Activated CD4-positive, alpha-beta T cell treated with anti-CD3 and anti-CD28 coated beads, Interleukin-2, amount 50 U/mL, for 1 hour (primary cell): Measurements from ENCODE around the gene ABCC3.

ENCODE experiments used
- DNase-seq: peaks from one replicate; pipeline ENCODE4 v3.0.0-alpha.2; 2020

Gene ABCC3

GRCh38 chr17:50649042-50649908, 14.6 kb downstream of the ABCC3 start:
- no peak for DNase-seq

- DNase-seq: no peak
Measured at GRCh38 chr17:50651661-50652060, 17.0 kb downstream of the ABCC3 start.

DNA sequence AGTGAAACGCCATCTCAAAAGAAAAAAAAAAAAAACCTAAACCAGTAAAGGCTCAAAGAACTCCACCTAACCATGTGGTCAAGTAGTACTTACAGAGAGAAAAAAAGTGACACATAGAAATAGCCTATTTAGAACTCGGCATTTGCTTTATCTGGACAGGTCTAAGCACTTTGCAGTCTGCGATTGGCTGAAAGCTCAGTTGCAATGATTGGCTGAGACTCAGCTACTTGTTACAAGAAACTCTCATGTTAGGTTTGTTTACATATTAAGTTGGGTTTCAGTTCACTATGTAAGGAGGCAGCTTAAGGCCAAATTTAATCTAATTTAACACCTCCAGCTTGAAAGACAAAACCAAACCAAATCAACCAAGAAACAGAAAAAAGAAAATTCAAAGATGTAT, 19.1 kb downstream of the ABCC3 start:
- no peak for DNase-seq

GRCh38 chr17:50656509-50656908, 21.8 kb downstream of the ABCC3 start:
- no peak for DNase-seq

DNA sequence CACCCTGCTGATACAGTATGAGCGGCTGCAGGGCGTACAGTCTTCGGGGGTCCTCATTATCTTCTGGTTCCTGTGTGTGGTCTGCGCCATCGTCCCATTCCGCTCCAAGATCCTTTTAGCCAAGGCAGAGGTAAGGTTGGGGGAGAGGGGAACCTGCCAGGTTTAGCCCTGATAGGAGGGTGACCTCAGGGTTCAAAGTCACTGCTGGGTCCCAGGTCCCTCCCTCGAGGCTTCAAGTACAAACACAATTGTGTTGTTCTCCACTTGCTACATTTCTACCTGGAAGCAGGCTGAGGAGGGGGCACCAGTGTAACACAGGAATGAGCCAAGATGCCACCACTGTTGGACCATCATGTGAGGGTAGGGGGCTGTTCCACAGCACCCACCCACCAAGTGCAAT, 22.4 kb downstream of the ABCC3 start:
- DNase-seq: no peak

DNA sequence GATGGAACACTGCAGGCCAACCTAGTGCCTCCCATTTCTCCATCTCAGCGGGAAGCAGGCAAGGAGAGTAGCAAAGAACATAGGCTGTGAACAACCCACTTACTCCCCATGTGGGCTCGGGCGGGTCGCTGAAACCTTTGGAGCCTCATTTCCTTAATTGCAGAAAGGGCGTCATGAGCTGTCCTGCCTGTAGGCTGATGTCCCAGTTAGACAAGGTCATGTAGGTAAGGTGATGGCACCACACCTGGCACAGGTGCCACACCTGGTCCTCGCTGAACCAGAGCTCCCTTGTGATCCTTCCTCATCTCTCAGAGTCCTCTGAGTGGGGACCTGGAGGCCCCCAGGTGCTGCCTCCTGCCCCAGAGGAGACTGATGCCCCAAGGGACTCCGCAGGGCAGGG, 22.9 kb downstream of the ABCC3 start:
- DNase-seq: no peak

DNA sequence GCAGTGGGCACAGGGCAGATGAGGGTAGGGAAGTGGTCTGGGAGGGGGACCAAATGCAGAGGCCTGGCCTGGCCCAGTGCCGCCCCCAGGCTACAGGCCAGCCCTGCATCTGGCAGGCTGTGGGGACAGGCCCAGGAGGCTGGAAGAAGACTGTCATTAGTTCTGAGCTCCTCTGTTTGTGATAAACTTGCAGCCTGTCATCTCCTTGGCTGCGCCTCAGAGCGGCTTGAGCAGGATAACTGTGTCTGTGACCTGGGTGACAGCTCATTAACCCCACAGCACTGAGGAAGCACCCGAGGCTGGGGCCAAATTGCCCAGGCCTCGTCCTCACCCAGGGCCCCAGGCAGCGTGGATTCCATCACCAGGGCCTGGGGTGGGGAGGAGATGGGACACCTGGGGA, 23.9 kb downstream of the ABCC3 start:
- no peak for DNase-seq

GRCh38 chr17:50659179-50659578, 24.5 kb downstream of the ABCC3 start:
- DNase-seq: no peak

- DNase-seq: no peak
Measured at GRCh38 chr17:50660042-50660886, 25.6 kb downstream of the ABCC3 start.

- no peak for DNase-seq
Measured at GRCh38 chr17:50660887-50661345, 26.2 kb downstream of the ABCC3 start.

DNA sequence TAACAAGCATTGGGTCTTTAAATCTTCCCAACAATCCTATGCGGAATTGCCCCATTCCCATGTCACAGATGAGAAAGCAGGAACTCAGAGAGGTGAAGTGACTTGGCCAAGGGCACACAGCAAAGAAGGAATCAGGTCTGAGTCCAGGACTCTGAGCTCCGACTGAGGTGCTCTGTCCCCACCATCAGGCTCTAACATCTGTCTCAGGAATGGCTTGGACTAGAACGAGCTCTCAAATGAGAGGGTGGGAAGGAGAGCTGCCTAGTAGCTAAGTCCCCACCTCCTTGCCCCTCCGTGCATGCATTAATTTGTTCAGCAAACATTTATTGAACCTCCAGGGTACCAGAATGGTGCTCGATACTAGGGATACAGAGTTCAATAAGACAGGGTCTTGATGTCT, 26.7 kb downstream of the ABCC3 start:
- no peak for DNase-seq

- DNase-seq: no peak
Measured at GRCh38 chr17:50661795-50662391, 27.2 kb downstream of the ABCC3 start.

GRCh38 chr17:50662632-50663225, 28.0 kb downstream of the ABCC3 start:
- no peak for DNase-seq

DNA sequence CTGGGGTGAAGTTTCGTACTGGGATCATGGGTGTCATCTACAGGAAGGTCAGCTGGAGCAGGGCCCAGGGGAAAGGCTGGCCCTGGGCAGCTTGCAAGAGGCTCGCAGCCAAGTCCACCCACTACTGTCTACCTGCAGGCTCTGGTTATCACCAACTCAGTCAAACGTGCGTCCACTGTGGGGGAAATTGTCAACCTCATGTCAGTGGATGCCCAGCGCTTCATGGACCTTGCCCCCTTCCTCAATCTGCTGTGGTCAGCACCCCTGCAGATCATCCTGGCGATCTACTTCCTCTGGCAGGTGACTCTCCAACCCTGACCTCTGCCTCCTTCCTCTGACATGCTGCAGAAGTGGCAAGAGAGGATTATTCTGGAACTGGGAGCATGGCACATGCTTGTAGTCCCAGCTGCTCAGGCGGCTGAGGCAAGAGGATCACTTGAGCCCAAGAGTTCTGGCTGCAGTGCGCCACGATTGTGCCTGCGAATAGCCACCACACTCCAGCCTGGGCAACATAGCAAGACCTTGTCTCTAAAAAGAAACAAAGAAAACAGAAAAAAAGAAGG, 29.2 kb downstream of the ABCC3 start:
- DNase-seq: no peak

DNA sequence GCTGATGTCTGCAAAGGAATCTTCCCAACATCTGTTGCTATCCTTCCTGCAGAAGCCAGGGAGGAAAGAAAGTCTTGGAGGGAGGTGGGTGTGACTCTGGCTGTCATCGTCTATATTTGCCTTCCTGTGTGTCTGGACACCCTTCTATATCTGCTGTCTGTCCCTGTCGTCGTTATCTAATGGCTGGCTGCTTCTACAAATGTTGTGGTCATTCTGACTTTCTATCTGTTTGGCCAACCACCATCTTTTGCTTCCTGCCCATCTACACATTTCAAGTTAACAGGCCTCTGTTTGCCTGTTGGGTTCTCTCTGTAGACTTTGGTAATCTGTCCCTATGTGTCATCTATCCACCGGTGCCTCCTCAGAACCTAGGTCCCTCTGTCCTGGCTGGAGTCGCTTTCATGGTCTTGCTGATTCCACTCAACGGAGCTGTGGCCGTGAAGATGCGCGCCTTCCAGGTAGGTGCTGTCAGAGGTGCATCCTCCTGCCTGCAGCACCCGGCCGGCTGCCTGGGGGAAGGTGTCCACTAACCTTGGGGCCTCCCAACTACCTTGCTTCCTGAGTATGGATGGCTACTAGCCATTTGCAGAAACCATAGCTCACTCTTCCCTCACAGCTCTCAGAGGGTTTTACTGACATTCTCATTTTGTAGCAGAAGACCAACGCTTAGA, 30.2 kb downstream of the ABCC3 start:
- DNase-seq: no peak

- DNase-seq: no peak
Measured at GRCh38 chr17:50665838-50666237, 31.2 kb downstream of the ABCC3 start.

DNA sequence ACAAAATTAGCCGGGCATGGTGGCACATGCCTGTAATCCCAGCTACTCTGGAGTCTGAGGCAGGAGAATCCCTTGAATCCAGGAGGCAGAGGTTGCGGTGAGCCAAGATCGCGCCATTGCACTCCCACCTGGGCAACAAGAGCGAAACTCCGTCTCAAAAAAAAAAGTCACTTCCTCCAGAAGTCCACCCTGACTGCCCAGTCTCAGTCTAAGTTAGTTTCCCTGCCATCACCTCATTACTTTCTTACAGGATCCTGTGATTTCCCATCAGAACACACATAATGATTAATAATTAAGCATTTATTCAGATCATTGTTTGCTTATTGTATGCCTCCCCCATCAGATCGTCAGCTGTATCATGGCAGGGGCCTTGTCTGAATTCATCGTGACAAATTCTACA, 31.6 kb downstream of the ABCC3 start:
- no peak for DNase-seq

DNA sequence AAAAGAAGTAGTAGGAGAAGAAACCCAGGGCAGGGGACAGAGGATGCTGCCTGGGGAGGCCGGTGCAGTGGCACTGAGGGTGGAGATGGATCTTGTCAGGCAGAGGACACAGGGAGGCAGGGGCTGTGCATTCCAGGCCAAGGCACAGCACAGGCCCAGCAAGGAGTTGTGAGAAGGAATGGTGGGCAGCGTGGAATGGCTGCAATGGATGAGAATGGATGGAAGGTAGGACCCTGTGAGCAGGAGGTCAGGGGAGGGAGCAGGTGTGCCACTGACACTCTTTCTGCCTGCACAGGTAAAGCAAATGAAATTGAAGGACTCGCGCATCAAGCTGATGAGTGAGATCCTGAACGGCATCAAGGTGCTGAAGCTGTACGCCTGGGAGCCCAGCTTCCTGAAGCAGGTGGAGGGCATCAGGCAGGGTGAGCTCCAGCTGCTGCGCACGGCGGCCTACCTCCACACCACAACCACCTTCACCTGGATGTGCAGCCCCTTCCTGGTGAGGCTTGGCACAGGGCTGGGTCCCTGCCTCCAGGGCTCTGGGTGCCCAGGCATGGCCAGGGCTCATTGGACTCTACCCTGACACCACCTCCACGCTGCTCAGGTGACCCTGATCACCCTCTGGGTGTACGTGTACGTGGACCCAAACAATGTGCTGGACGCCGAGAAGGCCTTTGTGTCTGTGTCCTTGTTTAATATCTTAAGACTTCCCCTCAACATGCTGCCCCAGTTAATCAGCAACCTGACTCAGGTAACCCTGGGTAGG, 32.8 kb downstream of the ABCC3 start:
- no peak for DNase-seq

GRCh38 chr17:50668025-50668837, 33.5 kb downstream of the ABCC3 start:
- no peak for DNase-seq

GRCh38 chr17:50668838-50669581, 34.3 kb downstream of the ABCC3 start:
- no peak for DNase-seq
